Transverse colon (tissue), 4 donors: Measurements from ENCODE around the gene SRP14. TPM values are rescaled to one million over a fixed set of nuclear protein-coding genes. Genes with fewer than 3 reads are reported as not detected.

Source experiments
- DNase-seq: peaks from one replicate; pipeline ENCODE4 v3.0.0-alpha.2; 2019
- H3K27ac ChIP-seq, 4 donors: fragments of 200-600 bp; sonication (generic); 2 replicates each; pipeline ENCODE4 v1.5.1; 2016 to 2018; ENCODE audit warnings: inconsistent platforms in 4 of 4
- H3K27me3 ChIP-seq: fragments of 200-600 bp; sonication (generic); 2 replicates; pipeline ENCODE4 v1.5.1; 2017; ENCODE audit warnings: inconsistent platforms
- H3K36me3 ChIP-seq, 4 donors: fragments of 200-600 bp; sonication (generic); 2 replicates each; pipeline ENCODE4 v1.5.1; 2017 to 2019; ENCODE audit warnings: inconsistent platforms in 4 of 4
- H3K4me1 ChIP-seq, 4 donors: fragments of 200-600 bp; sonication (generic); 2 replicates each; pipeline ENCODE4 v1.5.1; 2017 to 2020; ENCODE audit warnings: inconsistent platforms in 4 of 4
- H3K4me3 ChIP-seq, 4 donors: fragments of 200-600 bp; sonication (generic); 1 replicate in 1 of 4; 2 replicates in 3 of 4; pipeline versions ENCODE4 v1.5.1 to v1.6.1; 2017 to 2019; ENCODE audit warnings: inconsistent platforms in 4 of 4
- H3K9me3 ChIP-seq, 2 donors: fragments of 200-600 bp; sonication (generic); 2 replicates each; pipeline ENCODE4 v1.5.1; 2017 to 2019; ENCODE audit warnings: inconsistent platforms in 2 of 2
- EP300 ChIP-seq: sonication (generic); formaldehyde crosslinking; IDR thresholded peaks from one replicate; pipeline ENCODE4 v1.6.1; 2017; ENCODE audit warnings: antibody characterized with exemption, low read depth
- POLR2A ChIP-seq: fragments of 450-650 bp; IDR thresholded peaks from one replicate; pipeline ENCODE4 v1.6.1; 2016; ENCODE audit warnings: antibody characterized with exemption, mild to moderate bottlenecking, moderate library complexity
- POLR2AphosphoS5 ChIP-seq, 3 donors: sonication (generic); formaldehyde crosslinking; IDR thresholded peaks; one replicate each; pipeline ENCODE4 v1.6.1; 2016; ENCODE audit warnings: antibody characterized with exemption in 3 of 3
- whole genome bisulfite sequencing, 2 donors: methylation state at CpG; one replicate each; pipeline ENCODE4 v1.1.5; 2018; ENCODE audit warnings: low coverage in 1 of 2; 5-methylcytosine and 5-hydroxymethylcytosine counted together
- in situ Hi-C, 4 donors: fragments of 200-750 bp; cut with MboI; loops; one replicate each; pipeline versions ENCODE4 v1.15.0 to v1.15.1; 2017; ENCODE audit warnings: low sequenced_read_pairs in 3 of 4, low pct_ligation_motif_present in 1 of 4, low pct_unique_long_range_greater_than_20kb in 1 of 4
- intact Hi-C: fragments of 100-400 bp; cut with DNase I; formaldehyde crosslinking; loops from one replicate; pipeline ENCODE4 v1.15.1; 2023; ENCODE audit warnings: low total_unique reads
- total RNA-seq, 4 donors: library from RNA; depleted of rRNA; stranded (reverse); fragments of >200 nt; gene quantifications; one replicate each; pipeline ENCODE4 v1.1.0, GENCODE V29; 2016
- TF ChIP-seq, protein P1 (sequence below), 5 experiments: fragments of 200-600 bp in 3 of 5; fragments of 450-650 bp in 2 of 5; sonication (generic) in 3 of 5; IDR thresholded peaks; 1 replicate in 2 of 5; 2 replicates in 3 of 5; pipeline ENCODE4 v1.5.1; 2016 to 2017; ENCODE audit warnings: antibody characterized with exemption in 5 of 5, inconsistent platforms in 3 of 5, mild to moderate bottlenecking in 2 of 5, moderate library complexity in 1 of 5

Gene SRP14
- total RNA-seq, 4 donors from 2014 or later: 216 to 511 (median 283) TPM

DNA sequence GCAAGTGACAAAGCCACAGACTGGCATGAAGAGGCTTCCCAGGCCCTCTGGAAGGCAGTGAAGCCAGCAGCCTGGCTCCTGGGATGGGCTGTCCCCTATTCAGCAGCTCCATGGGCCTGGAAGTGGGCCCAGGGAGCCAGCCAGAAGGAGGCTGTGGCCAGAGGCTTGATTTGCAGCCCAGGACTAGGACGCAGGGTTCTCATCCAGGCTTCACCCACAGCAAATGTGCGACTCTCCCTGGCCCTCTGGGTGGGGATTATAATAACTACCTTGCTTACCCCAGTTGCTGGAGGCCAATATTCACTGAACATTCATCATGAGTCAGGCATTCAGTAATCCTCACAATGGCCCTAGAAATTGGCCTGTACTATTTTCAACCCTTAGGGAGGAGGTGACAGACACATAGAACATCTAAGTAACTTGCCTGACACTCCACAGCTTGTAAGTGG lies 24.6 kb upstream of the SRP14 start:
- no peak for TF ChIP-seq POLR2AphosphoS5 (IDR thresholded peaks at IDR 0.05)
- TF ChIP-seq, protein P1, sequence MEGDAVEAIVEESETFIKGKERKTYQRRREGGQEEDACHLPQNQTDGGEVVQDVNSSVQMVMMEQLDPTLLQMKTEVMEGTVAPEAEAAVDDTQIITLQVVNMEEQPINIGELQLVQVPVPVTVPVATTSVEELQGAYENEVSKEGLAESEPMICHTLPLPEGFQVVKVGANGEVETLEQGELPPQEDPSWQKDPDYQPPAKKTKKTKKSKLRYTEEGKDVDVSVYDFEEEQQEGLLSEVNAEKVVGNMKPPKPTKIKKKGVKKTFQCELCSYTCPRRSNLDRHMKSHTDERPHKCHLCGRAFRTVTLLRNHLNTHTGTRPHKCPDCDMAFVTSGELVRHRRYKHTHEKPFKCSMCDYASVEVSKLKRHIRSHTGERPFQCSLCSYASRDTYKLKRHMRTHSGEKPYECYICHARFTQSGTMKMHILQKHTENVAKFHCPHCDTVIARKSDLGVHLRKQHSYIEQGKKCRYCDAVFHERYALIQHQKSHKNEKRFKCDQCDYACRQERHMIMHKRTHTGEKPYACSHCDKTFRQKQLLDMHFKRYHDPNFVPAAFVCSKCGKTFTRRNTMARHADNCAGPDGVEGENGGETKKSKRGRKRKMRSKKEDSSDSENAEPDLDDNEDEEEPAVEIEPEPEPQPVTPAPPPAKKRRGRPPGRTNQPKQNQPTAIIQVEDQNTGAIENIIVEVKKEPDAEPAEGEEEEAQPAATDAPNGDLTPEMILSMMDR (IDR thresholded peaks at IDR 0.05): no peak
- no peak for TF ChIP-seq POLR2A
- no peak for TF ChIP-seq EP300
- in situ Hi-C loops: no loop called here
- Histone ChIP-seq H3K36me3 (no peaks in the 10 kb centered on the region), H3K27me3 (no peaks in the 10 kb centered on the region), H3K9me3 (no peaks in the 10 kb centered on the region), H3K4me1 (peaks cover 5 to 11% (median 7%) of the 10 kb centered on the region in 4 donors), H3K4me3 (no peak overlapping the region), H3K27ac (peak overlapping the region in 1 of 4 donors; percentile 24)
- intact Hi-C loops: no loop called here
- 89% methylated on average over 2 of the region's 2 CpGs; no CpG with 5 or more reads in 1 of the 2 donors for WGBS, 2 donors
- DNase-seq: no peak

DNA sequence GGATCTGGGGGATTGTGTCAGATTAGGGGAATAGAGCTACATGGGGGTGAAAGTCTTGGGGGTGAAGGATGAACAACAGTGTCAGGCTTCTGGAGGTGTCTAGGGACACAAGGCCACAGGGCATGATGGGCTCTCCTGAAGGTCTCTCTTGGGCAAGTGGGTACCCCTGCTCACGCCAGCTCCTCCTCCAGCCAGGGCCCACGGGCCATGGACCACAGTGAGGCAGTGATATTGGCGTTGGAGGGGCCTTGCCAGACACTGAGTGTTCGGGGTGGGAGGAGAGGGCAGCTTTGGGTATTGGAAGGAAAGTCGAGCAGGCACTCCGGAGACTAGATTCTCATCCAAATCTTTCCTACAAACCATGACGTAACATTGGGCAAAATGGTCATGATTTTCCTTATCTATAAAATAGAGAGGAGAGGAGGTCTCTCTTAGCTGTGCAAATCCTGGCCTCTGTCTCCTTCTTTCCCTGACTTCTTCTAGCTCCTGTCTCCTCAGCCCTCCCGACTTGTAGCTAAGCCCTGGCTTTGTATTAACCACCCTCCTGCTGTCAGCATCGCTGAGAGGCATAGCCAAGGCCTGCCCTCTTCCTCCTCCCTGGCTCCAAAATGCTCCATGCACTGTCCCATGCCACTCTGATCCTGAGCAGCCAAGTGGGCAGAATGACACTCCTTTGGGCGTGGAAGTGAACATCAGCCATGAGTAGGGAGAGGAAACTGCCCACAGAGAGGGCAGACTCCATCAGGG lies 24.0 kb upstream of the SRP14 start:
- H3K36me3 ChIP-seq: no peaks in the 10 kb centered on the region
- H3K4me3 ChIP-seq: no peak overlapping the region
- intact Hi-C loops (no loop called here), in situ Hi-C loops (no loop called here)
- no peaks in the 10 kb centered on the region for H3K9me3 ChIP-seq
- no peak for TF ChIP-seq POLR2A
- no peak for TF ChIP-seq POLR2AphosphoS5 (IDR thresholded peaks at IDR 0.05)
- TF ChIP-seq, protein P1 (IDR thresholded peaks at IDR 0.05): no peak
- peaks cover under 1 to 5% (median 3%) of the 10 kb centered on the region in 4 donors for H3K4me1 ChIP-seq
- WGBS, 2 donors: 90 to 91% methylated on average over 2 to 10 of the region's 10 CpGs
- DNase-seq: no peak
- no peaks in the 10 kb centered on the region for H3K27me3 ChIP-seq
- peak overlapping the region in 1 of 4 donors; percentile 24 for H3K27ac ChIP-seq

DNA sequence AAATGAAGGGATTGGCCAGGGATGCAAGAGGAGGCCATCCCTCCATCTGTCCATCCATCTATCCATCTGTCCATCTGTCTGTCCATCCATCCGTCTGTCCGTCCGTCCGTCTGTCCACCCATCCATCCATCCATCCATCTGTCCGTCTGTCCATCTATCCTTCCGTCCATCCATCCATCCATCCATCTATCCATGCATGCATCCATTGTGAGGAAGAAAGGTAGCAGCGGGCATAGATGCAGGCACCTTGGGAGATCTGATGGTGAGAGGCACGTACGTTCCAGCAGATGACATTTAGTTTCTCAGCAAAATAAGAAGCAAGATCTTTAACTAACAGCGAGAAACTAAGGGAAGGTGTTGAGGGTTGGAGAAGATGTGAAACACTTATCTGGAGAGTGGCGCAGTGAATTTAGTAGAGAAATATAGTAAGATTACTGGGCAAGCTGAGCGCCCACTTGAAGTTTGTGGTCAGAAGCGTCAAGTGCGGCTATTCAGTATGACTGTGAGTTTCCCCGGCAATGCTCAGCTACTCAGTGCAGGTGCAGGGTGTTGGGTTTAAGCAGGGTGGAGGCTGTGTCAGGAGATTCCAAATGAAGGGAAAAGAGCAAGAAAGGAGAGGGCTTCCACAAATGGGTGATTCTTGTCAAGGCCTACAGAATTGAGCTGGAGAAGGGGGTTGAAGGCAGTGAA lies 22.4 kb upstream of the SRP14 start:
- intact Hi-C loops (no loop called here), in situ Hi-C loops (no loop called here)
- H3K36me3 ChIP-seq: no peaks in the 10 kb centered on the region
- TF ChIP-seq POLR2A: no peak
- TF ChIP-seq, protein P1 (IDR thresholded peaks at IDR 0.05): no peak
- no peak for TF ChIP-seq POLR2AphosphoS5 (IDR thresholded peaks at IDR 0.05)
- TF ChIP-seq EP300: no peak
- H3K27me3 ChIP-seq: no peaks in the 10 kb centered on the region
- H3K27ac ChIP-seq: no peak overlapping the region
- no peak for DNase-seq
- H3K4me3 ChIP-seq: no peak overlapping the region
- peaks cover 0 to 4% (median 2%) of the 10 kb centered on the region in 4 donors for H3K4me1 ChIP-seq
- H3K9me3 ChIP-seq: no peaks in the 10 kb centered on the region
- WGBS, 2 donors: 87 to 99% methylated on average over 10 to 15 of the region's 15 CpGs

DNA sequence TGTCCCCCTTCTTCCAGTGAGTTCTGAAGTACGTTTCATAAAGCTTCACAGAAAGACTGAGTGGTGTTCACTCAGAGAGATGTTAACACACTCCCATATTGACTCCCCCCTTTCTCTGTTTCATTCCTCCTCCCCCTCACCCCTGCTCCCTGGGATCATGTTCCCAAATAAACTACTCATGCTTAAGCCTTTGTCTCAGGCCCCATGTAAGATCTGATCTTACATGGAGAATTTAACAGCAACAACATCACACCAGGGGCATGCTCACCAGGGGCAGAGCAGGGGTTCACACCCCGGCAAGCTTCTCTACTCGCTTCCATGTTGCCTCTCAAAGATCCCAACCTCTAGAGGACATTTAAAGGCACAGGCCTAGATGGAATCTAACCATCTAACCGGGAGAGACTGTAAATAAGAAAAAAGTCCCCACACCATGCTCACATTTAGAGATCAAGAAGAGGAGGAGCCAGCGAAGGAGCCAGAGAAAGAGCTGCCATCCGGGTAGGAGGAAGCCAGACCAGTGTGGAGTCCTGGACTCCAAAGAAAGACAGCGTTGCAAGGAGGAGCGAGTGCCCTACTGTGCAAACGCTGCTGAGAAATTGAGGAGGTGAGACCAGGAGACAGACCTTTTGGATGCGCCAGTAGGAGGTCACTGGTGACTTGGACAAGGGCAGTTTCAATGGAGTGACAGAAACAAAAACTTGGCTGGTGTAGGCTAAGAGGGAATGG lies 21.4 kb upstream of the SRP14 start:
- DNase-seq: no peak
- TF ChIP-seq POLR2A (no peak), EP300 (no peak), POLR2AphosphoS5 (IDR thresholded peaks at IDR 0.05) (no peak)
- TF ChIP-seq, protein P1 (IDR thresholded peaks at IDR 0.05): no peak

More for the DNA sequence above, 21.4 kb upstream of the SRP14 start:
- H3K9me3 ChIP-seq: no peaks in the 10 kb centered on the region
- H3K36me3 ChIP-seq: no peaks in the 10 kb centered on the region
- no peak overlapping the region for H3K4me3 ChIP-seq
- H3K27me3 ChIP-seq: no peaks in the 10 kb centered on the region
- in situ Hi-C loops: no loop called here
- intact Hi-C loops: no loop called here
- 86 to 94% methylated on average over 7 to 10 of the region's 10 CpGs for WGBS, 2 donors
- H3K27ac ChIP-seq: no peak overlapping the region
- peaks cover 7 to 14% (median 8%) of the 10 kb centered on the region in 4 donors for H3K4me1 ChIP-seq
